ENCODE data around the gene TSEN54.

DNA sequence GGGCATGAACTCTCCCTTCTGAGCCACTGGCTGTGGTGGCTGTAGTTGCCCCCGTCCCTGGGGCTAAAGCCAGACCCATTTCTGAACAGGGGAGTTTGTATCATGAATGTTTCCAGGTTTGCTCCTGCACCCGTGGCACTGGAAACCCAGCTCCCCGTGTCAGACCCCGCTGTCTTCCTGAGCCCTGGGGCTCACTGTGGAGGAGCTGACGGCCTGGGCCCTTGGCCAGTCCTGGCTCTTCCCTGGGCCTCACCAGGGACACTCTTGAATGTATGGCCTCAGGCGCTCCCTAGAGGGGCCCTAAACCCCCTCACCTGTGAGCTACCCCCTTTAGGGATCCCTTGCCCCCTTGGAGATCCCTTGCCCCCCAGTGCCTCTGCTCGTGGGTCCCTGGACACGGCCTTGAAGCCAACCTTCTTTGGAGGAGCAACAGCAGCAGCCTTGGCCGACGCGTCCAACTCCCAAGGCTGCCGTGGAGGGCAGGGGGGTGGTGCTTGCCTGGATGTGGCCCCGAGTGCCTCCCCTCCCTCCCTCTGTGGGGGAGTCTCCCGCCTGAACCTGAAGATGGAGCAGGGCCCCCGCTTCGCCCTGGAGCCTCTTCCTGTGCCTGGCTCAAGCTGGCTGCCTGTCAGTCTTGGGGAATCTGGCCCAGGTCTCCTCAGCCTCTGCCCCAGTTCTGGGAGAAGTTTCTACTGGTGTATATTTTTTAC lies 16.9 kb upstream of the TSEN54 start:
- TF ChIP-seq, protein P1, sequence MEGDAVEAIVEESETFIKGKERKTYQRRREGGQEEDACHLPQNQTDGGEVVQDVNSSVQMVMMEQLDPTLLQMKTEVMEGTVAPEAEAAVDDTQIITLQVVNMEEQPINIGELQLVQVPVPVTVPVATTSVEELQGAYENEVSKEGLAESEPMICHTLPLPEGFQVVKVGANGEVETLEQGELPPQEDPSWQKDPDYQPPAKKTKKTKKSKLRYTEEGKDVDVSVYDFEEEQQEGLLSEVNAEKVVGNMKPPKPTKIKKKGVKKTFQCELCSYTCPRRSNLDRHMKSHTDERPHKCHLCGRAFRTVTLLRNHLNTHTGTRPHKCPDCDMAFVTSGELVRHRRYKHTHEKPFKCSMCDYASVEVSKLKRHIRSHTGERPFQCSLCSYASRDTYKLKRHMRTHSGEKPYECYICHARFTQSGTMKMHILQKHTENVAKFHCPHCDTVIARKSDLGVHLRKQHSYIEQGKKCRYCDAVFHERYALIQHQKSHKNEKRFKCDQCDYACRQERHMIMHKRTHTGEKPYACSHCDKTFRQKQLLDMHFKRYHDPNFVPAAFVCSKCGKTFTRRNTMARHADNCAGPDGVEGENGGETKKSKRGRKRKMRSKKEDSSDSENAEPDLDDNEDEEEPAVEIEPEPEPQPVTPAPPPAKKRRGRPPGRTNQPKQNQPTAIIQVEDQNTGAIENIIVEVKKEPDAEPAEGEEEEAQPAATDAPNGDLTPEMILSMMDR (IDR thresholded peaks at IDR 0.05 in 2 of 3, conservative IDR thresholded peaks at IDR 0.05 in 1 of 3; ENCODE audit: borderline replicate concordance in 1 of 3, insufficient read depth in 1 of 3, low read depth in 2 of 3, low read length in 2 of 3) = no peak
- TF ChIP-seq SP1 (IDR thresholded peaks at IDR 0.05; ENCODE audit: low read depth) = no peak
